Prostate gland (tissue), 2 donors: ENCODE measurements around the gene ADAMTS20. TPM values are rescaled to one million over a fixed set of nuclear protein-coding genes. Genes with fewer than 3 reads are reported as not detected.

Experiments
- DNase-seq: peaks from one replicate; pipeline ENCODE4 v3.0.0-alpha.2; 2019; ENCODE audit warnings: low spot score
- H3K27ac ChIP-seq, 2 donors: fragments of 200-600 bp; sonication (generic); 2 replicates each; pipeline ENCODE4 v1.5.1; 2017 to 2019
- H3K27me3 ChIP-seq: fragments of 200-600 bp; sonication (generic); replicated peaks from 2 replicates; pipeline ENCODE4 v1.5.1; 2019; ENCODE audit not compliant: insufficient read depth
- H3K36me3 ChIP-seq, 2 donors: fragments of 200-600 bp; sonication (generic); 1 replicate in 1 of 2; 2 replicates in 1 of 2; pipeline versions ENCODE4 v1.5.1 to v1.8.1; 2017 to 2019
- H3K4me1 ChIP-seq: fragments of 200-600 bp; sonication (generic); replicated peaks from 2 replicates; pipeline ENCODE4 v1.5.1; 2019
- H3K4me3 ChIP-seq, 2 donors: fragments of 200-600 bp; sonication (generic); 2 replicates each; pipeline ENCODE4 v1.5.1; 2017 to 2019
- H3K9me3 ChIP-seq: fragments of 200-600 bp; sonication (generic); 2 replicates; pipeline ENCODE4 v1.5.1; 2017
- CTCF ChIP-seq, 4 experiments: fragments of 200-600 bp in 2 of 4; fragments of 450-650 bp in 2 of 4; sonication (generic) in 2 of 4; IDR thresholded peaks; 1 replicate in 3 of 4; 2 replicates in 1 of 4; pipeline ENCODE4 v1.5.1; 2016 to 2019; ENCODE audit warnings: antibody characterized with exemption in 4 of 4, mild to moderate bottlenecking in 2 of 4, moderate library complexity in 2 of 4
- POLR2A ChIP-seq: fragments of 450-650 bp; IDR thresholded peaks from one replicate; pipeline ENCODE4 v1.6.1; 2016; ENCODE audit warnings: antibody characterized with exemption, mild to moderate bottlenecking
- POLR2AphosphoS5 ChIP-seq: sonication (generic); formaldehyde crosslinking; IDR thresholded peaks from one replicate; pipeline ENCODE4 v1.6.1; 2017; ENCODE audit warnings: antibody characterized with exemption
- WGBS: methylation state at CpG from one replicate; pipeline ENCODE4 v1.1.5; 2018; 5-methylcytosine and 5-hydroxymethylcytosine counted together
- intact Hi-C: fragments of 100-400 bp; cut with DNase I; formaldehyde crosslinking; loops from one replicate; pipeline ENCODE4 v1.14.2; 2022
- total RNA-seq, 2 donors: library from RNA; depleted of rRNA; stranded (reverse); fragments of >200 nt; gene quantifications; one replicate each; pipeline ENCODE4 v1.1.0, GENCODE V29; 2016

Gene ADAMTS20
- total RNA-seq, 2 donors from 2014 or later, result 0.23 TPM; not detected in 1

GRCh38 chr12:43462741-43463140 is 89.3 kb downstream of the ADAMTS20 start:
- H3K36me3 ChIP-seq, result no peaks in the 10 kb centered on the region
- no peaks in the 10 kb centered on the region for H3K9me3 ChIP-seq
- H3K4me3 ChIP-seq, result no peak overlapping the region
- intact Hi-C loops, result no loop called here
- H3K27me3 ChIP-seq, result no peaks in the 10 kb centered on the region
- no peaks in the 10 kb centered on the region for H3K4me1 ChIP-seq
- DNase-seq, result no peak
- TF ChIP-seq POLR2A, result no peak
- WGBS, result 84% methylated on average over 3 of the region's 3 CpGs
- H3K27ac ChIP-seq, result no peak overlapping the region

GRCh38 chr12:43462080-43462479 is 89.9 kb downstream of the ADAMTS20 start:
- Histone ChIP-seq H3K27me3 (no peaks in the 10 kb centered on the region), H3K4me1 (no peaks in the 10 kb centered on the region), H3K27ac (no peak overlapping the region), H3K4me3 (no peak overlapping the region), H3K9me3 (no peaks in the 10 kb centered on the region), H3K36me3 (no peaks in the 10 kb centered on the region)
- intact Hi-C loops, result no loop called here
- 81% methylated on average over 2 of the region's 2 CpGs for WGBS
- TF ChIP-seq POLR2A (no peak), POLR2AphosphoS5 (no peak)
- no peak for DNase-seq

GRCh38 chr12:43459285-43459684 is 92.7 kb downstream of the ADAMTS20 start:
- 94% methylated on average over 4 of the region's 4 CpGs for WGBS
- DNase-seq, result no peak
- Histone ChIP-seq H3K4me1 (no peaks in the 10 kb centered on the region), H3K9me3 (no peaks in the 10 kb centered on the region), H3K27ac (no peak overlapping the region), H3K4me3 (no peak overlapping the region), H3K36me3 (no peaks in the 10 kb centered on the region), H3K27me3 (no peaks in the 10 kb centered on the region)
- intact Hi-C loops, result no loop called here
- TF ChIP-seq POLR2AphosphoS5 (no peak), CTCF (IDR thresholded peaks at IDR 0.05) (no peak), POLR2A (no peak)

GRCh38 chr12:43453761-43454160 is 98.2 kb downstream of the ADAMTS20 start:
- Histone ChIP-seq H3K36me3 (no peaks in the 10 kb centered on the region), H3K9me3 (no peaks in the 10 kb centered on the region), H3K4me3 (no peak overlapping the region), H3K27me3 (no peaks in the 10 kb centered on the region), H3K4me1 (no peaks in the 10 kb centered on the region), H3K27ac (no peak overlapping the region)
- intact Hi-C loops, result no loop called here
- TF ChIP-seq POLR2AphosphoS5 (no peak), POLR2A (no peak)
- WGBS, result 52% methylated on average over 8 of the region's 8 CpGs
- no peak for DNase-seq

GRCh38 chr12:43444940-43445564 is 107.0 kb downstream of the ADAMTS20 start:
- Histone ChIP-seq H3K4me3 (no peak overlapping the region), H3K27me3 (no peaks in the 10 kb centered on the region), H3K4me1 (no peaks in the 10 kb centered on the region), H3K27ac (no peak overlapping the region), H3K36me3 (no peaks in the 10 kb centered on the region), H3K9me3 (no peaks in the 10 kb centered on the region)
- intact Hi-C loops, result no loop called here
- DNase-seq, result peak; percentile 16
- TF ChIP-seq POLR2AphosphoS5, result no peak
- no peak for TF ChIP-seq POLR2A
- peak in 3 of 4 experiments; percentile 41 to 67 (median 44) for TF ChIP-seq CTCF (IDR thresholded peaks at IDR 0.05)
- 56% methylated on average over 3 of the region's 3 CpGs for WGBS

- no peaks in the 10 kb centered on the region for H3K36me3 ChIP-seq
- intact Hi-C loops, result no loop called here
- TF ChIP-seq CTCF (IDR thresholded peaks at IDR 0.05) (no peak), POLR2A (no peak), POLR2AphosphoS5 (no peak)
- 79% methylated on average over 4 of the region's 4 CpGs for WGBS
- DNase-seq, result no peak
- H3K27ac ChIP-seq, result no peak overlapping the region
- no peak overlapping the region for H3K4me3 ChIP-seq
- H3K9me3 ChIP-seq, result no peaks in the 10 kb centered on the region
- H3K4me1 ChIP-seq, result no peaks in the 10 kb centered on the region
- H3K27me3 ChIP-seq, result no peaks in the 10 kb centered on the region
These were observed 115.4 kb downstream of the ADAMTS20 start for GRCh38 chr12:43436597-43436996.
